Putamen (tissue), 1 donor: Measurements from ENCODE around the gene ARHGAP18.

Source experiments
- DNase-seq: peaks from one replicate; pipeline ENCODE4 v3.0.0-alpha.2; 2016; ENCODE audit warnings: low spot score

ARHGAP18 gene, protein sequence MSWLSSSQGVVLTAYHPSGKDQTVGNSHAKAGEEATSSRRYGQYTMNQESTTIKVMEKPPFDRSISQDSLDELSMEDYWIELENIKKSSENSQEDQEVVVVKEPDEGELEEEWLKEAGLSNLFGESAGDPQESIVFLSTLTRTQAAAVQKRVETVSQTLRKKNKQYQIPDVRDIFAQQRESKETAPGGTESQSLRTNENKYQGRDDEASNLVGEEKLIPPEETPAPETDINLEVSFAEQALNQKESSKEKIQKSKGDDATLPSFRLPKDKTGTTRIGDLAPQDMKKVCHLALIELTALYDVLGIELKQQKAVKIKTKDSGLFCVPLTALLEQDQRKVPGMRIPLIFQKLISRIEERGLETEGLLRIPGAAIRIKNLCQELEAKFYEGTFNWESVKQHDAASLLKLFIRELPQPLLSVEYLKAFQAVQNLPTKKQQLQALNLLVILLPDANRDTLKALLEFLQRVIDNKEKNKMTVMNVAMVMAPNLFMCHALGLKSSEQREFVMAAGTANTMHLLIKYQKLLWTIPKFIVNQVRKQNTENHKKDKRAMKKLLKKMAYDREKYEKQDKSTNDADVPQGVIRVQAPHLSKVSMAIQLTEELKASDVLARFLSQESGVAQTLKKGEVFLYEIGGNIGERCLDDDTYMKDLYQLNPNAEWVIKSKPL

DNA sequence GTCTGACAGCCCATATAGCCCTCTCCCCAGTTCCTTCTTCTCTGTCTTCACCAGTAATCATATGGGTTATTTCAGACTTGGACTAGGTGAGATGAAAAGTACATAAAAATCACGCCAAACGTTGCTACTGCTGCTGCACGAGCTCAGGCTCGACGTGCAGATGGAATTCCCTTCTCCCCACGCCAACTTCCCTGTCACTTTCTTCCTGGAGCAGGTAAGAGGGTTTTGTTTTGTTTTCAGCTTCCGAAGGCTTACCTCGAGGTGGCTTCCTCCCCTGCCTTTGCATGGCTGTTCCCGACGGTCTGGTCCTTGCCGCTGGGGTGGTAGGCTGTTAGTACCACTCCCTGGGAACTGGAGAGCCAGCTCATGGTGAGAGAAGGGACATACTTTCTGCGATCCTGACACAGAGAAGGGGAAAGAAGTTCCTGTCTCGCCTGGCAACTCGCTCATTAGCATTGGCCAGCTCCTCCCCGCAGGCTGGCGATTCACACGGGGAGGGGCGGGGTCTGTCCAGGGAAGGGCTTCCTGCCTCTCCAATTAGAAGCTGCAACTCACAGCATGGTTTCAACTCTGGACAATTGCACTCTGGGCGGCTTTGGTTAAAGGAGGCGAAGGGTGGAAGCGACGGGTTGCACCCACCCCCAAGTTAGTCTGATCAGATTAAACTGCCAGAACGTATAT lies at the start of gene ARHGAP18:
Gene ARHGAP18, minus strand, starts transcription at position 409 of the 681 bp plus-strand sequence. Its CDS starts 41 bp downstream, at position 368.
- peak; percentile 57 for DNase-seq

DNA sequence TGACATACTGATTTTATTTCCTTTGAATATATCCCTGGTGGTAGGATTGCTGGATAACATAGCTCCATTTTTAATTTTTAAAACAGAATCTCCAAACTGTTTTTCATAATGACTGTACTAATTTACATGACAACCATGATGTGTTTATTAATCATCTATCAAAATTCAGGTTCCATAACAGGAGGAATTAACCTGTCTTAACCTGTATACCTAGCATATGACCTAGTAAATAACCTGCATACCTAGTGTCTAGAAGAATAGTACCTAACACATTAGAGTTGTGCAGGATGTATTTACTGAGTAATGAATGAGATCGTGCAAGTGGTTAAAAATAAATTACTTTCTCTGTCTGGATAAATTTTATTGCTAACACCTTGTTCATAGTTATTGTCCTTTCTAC lies 45.8 kb upstream of the ARHGAP18 start:
- DNase-seq = no peak

DNA sequence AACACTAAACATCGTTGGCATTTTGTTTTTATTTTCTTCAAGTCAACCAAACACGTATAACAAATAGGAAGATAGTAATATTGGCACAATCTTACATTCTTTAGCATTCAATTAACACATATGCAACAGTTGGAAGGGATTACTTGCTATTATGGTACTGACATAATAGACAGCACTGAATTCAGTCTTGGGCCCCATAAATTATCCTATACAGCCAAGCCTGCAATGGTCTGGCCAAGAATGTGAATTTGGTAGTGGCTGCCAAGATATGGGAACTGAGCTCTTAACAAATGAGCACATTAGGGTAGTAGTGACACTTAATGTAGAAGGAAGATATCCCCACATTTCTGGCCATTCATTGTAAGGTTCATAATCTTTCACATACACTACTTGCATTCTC lies 44.8 kb upstream of the ARHGAP18 start:
- DNase-seq = no peak

DNA sequence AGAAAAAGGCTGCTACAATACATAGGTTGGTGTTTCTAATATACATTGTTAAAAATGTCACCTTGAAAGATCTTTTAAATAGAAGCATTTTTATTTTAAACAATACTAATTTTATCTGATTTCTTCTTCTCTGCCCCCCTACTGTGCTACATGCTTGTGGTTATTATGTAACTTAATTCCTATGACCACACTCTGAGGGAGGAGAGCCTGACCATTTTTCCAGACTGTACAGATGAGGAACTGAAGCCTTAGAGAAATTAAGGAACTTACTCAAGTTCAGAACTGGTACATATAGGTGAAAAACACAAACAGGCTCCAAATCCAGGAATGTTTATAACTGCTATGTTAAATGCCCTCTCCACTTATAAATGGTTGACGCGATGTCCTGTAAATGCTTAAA lies 43.4 kb upstream of the ARHGAP18 start:
- DNase-seq = no peak

DNA sequence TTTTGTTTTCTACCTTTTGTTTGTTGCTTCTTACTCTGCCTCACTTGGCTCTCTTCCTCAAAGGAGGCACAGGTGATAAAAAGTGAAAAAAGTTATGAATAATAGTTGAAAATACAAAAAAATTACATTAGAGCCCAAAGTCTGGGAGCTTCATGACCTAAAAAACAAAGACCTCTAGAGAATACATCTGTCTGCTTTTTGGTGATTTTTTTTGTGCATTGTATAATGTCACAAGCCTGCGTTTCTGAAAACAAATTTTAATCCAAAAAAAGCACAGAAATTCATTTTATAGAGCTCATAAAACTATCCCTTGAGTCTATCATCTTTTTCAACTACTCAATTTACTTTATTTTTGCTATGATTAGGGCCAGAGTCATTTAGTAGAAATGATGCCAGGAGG lies 41.4 kb upstream of the ARHGAP18 start:
- DNase-seq = no peak

DNA sequence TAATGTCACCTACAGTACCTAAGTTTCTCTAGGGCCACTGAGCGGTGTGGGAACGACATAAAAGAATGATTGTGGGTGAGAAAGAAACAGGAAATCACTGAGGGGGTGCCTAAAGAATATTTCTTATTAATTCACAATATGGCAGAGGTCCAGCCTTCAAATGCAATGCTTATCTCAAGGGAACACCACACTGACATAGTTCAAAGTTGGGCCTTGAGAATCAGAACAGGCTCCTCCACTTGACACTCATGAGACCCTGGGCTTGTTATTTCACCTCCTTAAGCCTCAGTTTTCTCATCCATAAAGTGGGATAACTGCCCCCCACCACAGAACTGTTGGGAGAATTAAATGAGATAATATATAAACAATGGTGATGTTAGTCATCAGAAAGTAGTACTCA lies 40.4 kb upstream of the ARHGAP18 start:
- DNase-seq = no peak

DNA sequence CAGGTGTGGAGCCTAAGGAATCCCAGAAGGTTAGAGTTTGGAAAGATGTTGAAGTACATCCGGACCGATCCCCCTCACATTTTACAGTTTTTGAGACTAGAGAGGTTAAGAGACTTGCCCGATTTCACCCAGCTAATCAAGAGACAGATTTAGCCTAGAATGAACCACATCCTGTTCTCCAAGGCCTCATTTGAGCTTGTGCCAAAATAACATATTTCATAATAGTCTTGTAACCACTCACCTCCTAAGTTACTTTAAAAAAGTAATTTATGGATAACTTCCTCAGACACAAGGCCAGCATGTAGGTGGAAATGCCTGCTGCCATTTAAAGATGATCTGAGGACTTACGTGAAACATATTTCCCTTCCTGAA lies 39.8 kb upstream of the ARHGAP18 start:
- no peak for DNase-seq

DNA sequence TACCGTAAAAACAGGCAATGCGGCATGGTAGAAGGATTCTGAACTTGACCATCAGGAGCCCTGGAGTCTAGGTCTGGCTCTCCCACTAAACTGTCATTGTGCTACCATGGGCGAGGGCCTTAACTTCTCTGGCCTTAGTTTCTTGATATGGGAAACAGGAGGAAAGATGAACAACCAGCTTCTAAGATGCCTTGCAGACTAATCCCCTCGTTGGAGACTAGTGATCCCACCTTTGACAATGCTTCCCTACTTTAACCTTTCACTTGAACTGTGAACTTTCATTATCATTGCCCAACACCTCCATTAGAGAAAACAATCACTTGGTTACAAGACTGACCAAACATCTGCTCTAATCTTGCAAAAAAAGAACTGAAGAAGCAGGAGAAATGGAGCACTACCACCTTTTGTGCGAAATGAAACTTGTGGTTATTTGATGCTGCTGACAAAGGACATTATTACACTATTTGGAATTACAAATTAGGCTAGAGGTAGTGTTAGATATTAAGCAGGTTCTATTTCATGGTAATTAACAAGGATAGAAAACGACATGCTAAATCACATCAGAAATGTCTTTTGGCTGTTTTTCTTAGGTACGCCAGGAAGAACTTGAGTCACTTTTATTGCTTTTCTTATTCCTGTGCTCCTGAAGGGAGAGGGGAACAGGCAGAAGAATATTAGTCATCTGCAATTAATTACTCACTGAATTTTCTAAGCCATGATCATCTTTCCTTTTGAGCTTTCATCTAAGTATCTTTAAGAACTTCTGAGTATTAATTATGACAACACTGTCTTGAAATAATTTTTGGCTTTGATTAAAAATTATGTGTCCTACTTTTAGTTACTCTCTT lies 39.1 kb upstream of the ARHGAP18 start:
- DNase-seq = no peak

DNA sequence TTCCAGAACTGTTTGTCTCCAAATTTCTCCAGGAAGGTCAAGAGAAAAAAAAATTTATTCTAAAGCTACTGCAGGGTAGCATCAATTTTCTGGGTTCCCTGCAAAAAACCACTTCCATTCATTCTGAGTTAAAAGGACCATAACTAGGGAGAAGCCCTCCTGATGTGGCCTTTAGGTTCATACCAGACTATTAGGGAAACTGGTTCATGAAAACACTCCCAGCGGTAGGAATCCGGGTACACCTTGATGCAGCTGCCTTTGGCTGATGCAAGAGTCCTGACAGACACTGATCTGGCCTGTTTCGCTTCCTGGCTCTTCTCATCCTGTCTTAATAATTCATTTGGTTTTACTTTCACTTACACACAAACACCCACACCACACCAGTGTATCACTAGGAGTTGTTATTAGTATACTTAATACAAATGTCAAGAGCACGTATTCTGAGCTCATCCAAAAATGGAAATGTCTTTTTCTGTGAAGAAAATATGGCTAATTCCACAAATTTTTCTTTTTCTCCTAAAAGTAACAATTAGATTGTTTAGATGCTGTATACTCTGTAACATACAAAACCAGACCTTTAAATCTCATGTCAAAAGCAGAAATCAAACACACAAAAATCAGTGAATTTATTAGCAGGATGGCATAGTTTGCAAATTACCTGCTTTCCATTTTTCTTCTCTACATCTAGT lies 38.4 kb upstream of the ARHGAP18 start:
- DNase-seq = no peak

DNA sequence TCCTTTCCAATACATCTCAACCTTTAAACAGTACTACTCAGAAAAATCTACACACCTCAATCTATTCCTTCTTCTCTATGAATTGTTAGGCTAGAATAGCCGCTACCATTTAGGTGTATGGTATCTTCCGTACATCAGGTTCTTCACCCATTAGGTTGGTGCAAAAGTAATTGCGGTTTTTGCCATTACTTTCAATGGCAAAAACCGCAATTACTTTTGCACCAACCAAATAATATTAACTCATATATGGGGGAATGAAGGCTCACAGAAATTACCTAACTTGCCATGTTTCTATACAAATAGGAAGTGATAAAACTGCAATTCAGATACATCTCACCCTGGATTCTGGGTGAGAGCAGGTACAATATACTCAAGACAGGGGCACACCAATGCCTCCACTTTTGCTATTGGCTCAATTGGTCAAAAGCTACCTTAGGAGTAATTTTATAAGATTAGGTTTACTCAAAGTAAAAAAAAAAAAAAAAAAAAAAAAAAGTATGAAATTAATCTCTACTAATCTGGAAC lies 37.7 kb upstream of the ARHGAP18 start:
- no peak for DNase-seq

DNA sequence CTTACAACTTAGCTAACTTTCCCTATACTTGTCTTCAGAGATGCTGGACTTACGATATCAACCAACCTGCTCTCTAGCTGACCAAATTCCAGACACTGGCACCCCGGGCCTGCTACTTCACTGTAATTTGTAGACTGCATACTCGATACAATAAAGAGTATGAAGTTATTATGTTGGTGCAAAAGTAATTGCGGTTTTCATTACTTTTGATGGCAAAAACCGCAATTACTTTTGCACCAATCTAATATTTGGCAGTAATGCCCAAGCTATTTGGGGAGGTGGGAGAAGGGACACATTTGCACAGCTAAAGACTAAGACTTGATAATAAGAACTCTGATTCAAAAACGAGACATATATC lies 34.9 kb upstream of the ARHGAP18 start:
- DNase-seq = no peak

DNA sequence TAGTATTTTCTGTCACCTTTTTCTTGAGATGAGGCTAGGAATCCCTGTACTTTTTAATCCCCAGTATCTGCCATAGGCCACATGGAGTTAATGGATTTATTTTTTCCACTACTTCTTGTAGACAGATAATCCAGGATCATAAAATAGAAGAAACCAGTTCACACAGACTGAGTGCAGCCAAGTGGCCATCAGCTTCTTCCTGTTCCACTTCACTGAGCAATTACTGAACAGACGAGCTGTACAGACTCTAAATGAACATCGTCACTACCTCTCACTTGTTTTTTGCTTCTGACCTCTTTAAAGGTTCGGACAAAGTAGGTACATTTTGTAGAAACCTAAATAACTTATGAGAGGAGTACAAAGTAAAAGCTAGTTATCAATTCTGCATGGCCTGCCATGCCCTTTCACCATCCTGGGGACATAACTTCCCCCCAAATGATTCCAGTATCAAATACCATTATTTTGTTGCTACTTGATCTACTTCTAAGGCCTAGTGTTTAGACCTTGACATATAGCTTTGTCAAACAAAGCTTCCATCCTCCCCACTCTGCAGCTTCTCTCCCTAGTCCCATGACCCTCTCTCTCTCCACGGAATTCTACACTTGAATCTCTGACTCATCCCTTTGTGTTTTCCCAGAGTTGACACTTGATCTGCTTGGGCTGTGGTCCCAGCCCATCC lies 34.4 kb upstream of the ARHGAP18 start:
- no peak for DNase-seq

DNA sequence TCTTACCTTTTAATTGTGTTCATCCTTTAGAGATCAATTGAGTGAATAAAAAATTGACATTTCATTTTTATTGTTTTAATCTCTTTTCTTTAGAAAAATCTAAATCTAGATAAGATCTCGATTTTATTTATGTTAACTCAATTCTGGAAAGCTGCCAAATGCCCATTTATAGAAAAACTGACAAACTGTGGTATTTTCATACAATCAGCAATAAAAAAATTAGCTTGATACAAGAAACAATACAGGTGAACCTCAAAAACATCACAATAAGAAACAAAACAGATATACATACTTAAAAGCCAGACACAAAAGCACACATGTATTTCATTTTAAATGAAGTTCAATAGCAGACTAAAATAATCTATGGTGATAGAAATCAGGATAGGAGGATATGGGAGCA lies 30.0 kb upstream of the ARHGAP18 start:
- no peak for DNase-seq

DNA sequence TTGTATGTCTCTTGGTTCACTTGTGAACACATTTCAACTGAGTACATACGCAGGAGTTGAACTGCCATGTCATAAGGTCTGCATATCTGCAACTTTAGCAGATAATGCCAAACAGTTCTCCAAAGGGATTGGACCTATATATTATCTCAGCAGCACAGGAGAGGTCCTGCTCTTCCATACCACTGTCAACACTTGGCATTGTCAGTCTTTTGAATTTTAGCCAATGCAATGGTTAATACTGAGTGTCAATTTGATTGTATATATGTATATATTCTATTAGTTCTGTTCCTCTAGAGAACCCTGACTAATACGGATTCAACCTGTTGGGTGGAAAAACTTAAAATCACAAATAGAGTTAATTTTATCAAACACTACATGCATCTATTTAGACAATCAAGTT lies 26.1 kb upstream of the ARHGAP18 start:
- DNase-seq = no peak

DNA sequence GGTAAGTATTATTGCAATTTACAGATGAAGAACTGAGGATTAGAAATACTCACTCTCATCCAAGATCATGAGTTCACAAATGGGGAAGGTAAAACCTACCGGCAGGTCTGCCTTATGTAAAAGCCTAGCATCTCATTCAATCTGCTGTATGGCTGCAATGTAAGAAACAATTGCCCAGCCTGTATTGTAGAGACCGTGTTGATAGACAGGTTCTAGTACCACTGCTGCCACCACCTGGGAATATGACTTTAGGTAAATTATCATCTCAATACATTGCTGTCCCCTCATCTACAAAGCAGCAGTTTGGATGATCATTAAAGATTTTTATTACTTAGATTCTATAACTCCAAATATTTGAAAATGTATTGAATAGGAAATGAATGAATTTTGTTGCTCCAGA lies 23.3 kb upstream of the ARHGAP18 start:
- DNase-seq = no peak

DNA sequence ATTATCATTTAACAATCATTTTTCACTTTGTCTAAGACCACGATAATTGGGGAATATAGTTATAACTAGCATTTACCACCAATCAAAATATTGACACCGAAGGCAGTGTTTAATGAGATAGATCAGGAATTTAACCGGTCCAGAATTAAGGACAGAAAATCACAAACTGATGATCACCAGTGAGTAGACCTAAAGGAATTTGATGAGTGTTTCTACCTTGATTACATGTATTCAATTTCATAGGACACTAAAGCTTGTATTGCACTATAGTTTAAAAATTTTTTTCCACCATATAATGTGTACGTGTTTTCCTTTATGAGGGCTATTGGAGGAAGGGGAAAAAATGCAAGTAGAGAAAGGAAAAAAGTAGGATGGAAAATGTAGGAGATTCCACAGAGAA lies 22.6 kb upstream of the ARHGAP18 start:
- no peak for DNase-seq

DNA sequence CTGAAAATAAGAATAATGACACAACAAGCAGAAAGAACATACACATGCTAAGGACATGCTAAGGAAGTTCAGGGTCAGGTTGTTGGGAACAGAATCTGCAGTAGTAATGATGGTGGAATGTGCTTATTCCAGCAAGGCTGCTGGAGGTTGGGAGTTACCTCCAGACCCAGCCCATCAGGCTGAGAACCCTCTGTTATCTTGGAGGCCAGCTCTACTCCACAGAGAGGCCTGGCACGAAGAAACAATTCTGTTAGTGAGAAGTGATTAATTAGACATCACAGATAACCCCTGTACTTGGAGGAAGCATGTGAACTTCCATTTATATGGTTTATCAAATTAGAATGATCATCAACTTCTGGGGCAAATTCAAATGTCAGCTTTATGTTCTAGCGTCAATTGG lies 22.1 kb upstream of the ARHGAP18 start:
- no peak for DNase-seq

DNA sequence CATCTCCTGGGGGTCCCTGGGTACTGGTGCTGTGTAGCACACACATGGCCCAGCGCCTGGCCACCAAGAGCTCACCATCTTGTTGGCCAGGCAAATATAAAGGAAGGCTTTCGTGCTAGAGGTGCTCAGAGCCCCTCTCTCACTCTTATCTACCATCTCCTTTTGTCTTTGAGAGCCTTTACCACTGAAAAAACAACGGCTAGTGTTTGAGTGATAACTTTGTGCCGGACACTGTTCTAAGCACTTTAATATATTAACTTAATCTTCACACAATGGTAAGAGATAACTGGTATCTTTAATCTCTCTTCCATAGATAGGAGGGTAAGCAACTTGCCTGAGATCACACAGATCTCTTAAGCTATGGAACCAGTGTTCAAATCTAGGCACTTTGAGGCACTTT lies 21.5 kb upstream of the ARHGAP18 start:
- no peak for DNase-seq

DNA sequence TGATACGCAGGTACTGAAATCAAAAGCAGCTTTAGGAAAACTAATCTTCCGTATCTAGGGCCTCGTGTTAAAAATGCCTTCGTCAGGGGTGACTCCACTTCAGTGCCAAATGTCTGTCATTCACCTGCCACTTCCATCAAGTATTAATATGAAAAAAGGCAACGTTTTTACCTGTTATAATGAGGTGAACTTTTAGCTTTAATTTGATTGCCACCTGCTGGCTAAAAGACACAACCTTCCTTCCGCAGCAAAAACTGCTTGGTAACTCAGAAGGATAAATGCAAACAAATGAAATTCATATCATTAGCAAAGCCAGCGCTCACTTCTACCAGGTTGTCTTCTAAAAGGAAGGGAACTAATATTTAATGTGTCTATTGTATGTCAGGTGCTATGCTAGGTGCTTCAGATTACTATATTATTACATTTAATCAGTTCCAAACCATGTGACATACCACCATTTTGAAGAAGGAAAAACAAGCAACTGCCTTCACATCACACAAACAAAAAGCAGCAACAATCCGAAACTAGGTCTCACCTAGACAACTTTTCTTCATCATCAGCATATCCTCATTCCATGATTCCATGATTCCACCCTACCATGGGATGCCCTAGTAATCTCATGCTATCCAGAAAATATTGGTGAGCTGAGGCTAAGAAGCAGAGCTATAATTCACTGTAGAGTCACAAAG lies 20.6 kb upstream of the ARHGAP18 start:
- DNase-seq = no peak

DNA sequence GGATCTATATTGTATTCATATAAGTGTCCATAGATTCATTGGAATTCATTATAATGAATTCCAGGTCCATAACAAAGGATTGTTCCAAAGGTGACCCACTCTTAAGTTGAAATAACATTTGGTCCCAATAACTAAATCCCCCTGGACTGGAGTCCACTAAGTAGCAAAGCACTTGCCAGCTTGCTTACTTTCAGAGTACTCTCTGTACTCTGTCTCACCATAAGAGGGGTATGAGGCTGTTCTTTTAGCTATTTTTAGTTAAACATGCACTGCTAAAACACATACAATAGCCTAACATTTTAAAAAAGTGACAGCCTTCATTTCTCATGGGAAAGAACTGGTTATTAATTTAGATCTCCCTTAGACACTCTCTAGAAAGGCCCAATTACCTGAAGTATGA lies 16.7 kb upstream of the ARHGAP18 start:
- no peak for DNase-seq
